SJSA1 (cell line): ENCODE measurements around the gene WWOX. TPM values are rescaled to one million over a fixed set of nuclear protein-coding genes. Genes with fewer than 3 reads are reported as not detected.
A peak's percentile ranks its signal among the peaks of the same experiment; 100 is the strongest.

Experiments used
- DNase-seq, 2 experiments: peaks; one replicate each; pipeline ENCODE4 v3.0.0-alpha.2; 2015 to 2020; ENCODE audit warnings: low spot score in 2 of 2, low read depth in 1 of 2
- H3K27ac ChIP-seq: fragments of 250-450 bp; sonication (Bioruptor Pico); 2 replicates; pipeline ENCODE4 v1.5.1; 2020; ENCODE audit warnings: mild to moderate bottlenecking, moderate library complexity
- H3K27me3 ChIP-seq: fragments of 250-450 bp; sonication (Bioruptor Pico); replicated peaks from 2 replicates; pipeline ENCODE4 v1.5.1; 2020; ENCODE audit warnings: mild to moderate bottlenecking, moderate library complexity
- H3K36me3 ChIP-seq: fragments of 250-450 bp; sonication (Bioruptor Pico); 2 replicates; pipeline ENCODE4 v1.5.1; 2020; ENCODE audit warnings: mild to moderate bottlenecking
- H3K4me1 ChIP-seq: fragments of 250-450 bp; sonication (Bioruptor Pico); replicated peaks from 2 replicates; pipeline ENCODE4 v1.6.1; 2021; ENCODE audit warnings: mild to moderate bottlenecking
- H3K4me3 ChIP-seq: fragments of 250-450 bp; sonication (Bioruptor Pico); 2 replicates; pipeline ENCODE4 v1.5.1; 2020; ENCODE audit warnings: mild to moderate bottlenecking
- H3K9me3 ChIP-seq: fragments of 250-450 bp; sonication (Bioruptor Pico); replicated peaks from 2 replicates; pipeline ENCODE4 v1.5.1; 2020; ENCODE audit warnings: mild to moderate bottlenecking
- total RNA-seq: library from RNA; depleted of rRNA; stranded (reverse); fragments of >200 nt; shearing (Covaris generic); gene quantifications from 2 replicates; pipeline ENCODE4 v1.2.3, GENCODE V29; 2014

The WWOX gene
- total RNA-seq, 1 experiment from 2014 or later: 13.4 TPM

- DNase-seq: peak; percentile 33 to 45
- Histone ChIP-seq H3K27me3 (no peaks in the 10 kb centered on the region), H3K4me1 (peaks cover 14% of the 10 kb centered on the region), H3K27ac (peak overlapping the region; percentile 32), H3K4me3 (no peak overlapping the region), H3K36me3 (no peaks in the 10 kb centered on the region), H3K9me3 (no peaks in the 10 kb centered on the region)
Observed at GRCh38 chr16:78399384-78399783, 299.9 kb downstream of the WWOX start.

GRCh38 chr16:78402833-78403232 is 303.4 kb downstream of the WWOX start:
- Histone ChIP-seq H3K36me3 (no peaks in the 10 kb centered on the region), H3K27me3 (no peaks in the 10 kb centered on the region), H3K27ac (no peak overlapping the region), H3K9me3 (no peaks in the 10 kb centered on the region), H3K4me1 (peaks cover 46% of the 10 kb centered on the region), H3K4me3 (no peak overlapping the region)
- no peak for DNase-seq

GRCh38 chr16:78405040-78405439 is 305.6 kb downstream of the WWOX start:
- H3K4me3 ChIP-seq: no peak overlapping the region
- no peaks in the 10 kb centered on the region for H3K27me3 ChIP-seq
- H3K9me3 ChIP-seq: peaks cover 6% of the 10 kb centered on the region; the same call in 1 of the 2 replicates
- no peaks in the 10 kb centered on the region for H3K36me3 ChIP-seq
- peak overlapping the region; percentile 98 for H3K27ac ChIP-seq
- H3K4me1 ChIP-seq: peaks cover 37% of the 10 kb centered on the region
- DNase-seq: no peak

- peaks cover 6% of the 10 kb centered on the region; the same call in 1 of the 2 replicates for H3K9me3 ChIP-seq
- DNase-seq: peak in 1 of 2 experiments; percentile 76
- H3K4me3 ChIP-seq: no peak overlapping the region
- H3K27me3 ChIP-seq: no peaks in the 10 kb centered on the region
- peak overlapping the region; percentile 98 for H3K27ac ChIP-seq
- H3K4me1 ChIP-seq: peaks cover 36% of the 10 kb centered on the region
- H3K36me3 ChIP-seq: no peaks in the 10 kb centered on the region
Observed at GRCh38 chr16:78405833-78406232, 306.4 kb downstream of the WWOX start.

- Histone ChIP-seq H3K36me3 (no peaks in the 10 kb centered on the region), H3K27ac (peak overlapping the region; percentile 98), H3K4me3 (no peak overlapping the region), H3K9me3 (peaks cover 8% of the 10 kb centered on the region; the same call in 1 of the 2 replicates), H3K4me1 (peaks cover 36% of the 10 kb centered on the region), H3K27me3 (no peaks in the 10 kb centered on the region)
- peak; percentile 63 to 87 for DNase-seq
Observed at GRCh38 chr16:78407191-78407590, 307.7 kb downstream of the WWOX start.

- Histone ChIP-seq H3K27ac (no peak overlapping the region), H3K9me3 (peaks cover 14% of the 10 kb centered on the region), H3K4me1 (no peaks in the 10 kb centered on the region), H3K27me3 (no peaks in the 10 kb centered on the region), H3K36me3 (no peaks in the 10 kb centered on the region), H3K4me3 (no peak overlapping the region)
- no peak for DNase-seq
Observed at GRCh38 chr16:78413651-78414050, 314.2 kb downstream of the WWOX start.

GRCh38 chr16:78415013-78415412 is 315.6 kb downstream of the WWOX start:
- Histone ChIP-seq H3K4me1 (no peaks in the 10 kb centered on the region), H3K9me3 (peaks cover 14% of the 10 kb centered on the region), H3K36me3 (no peaks in the 10 kb centered on the region), H3K4me3 (no peak overlapping the region), H3K27ac (no peak overlapping the region), H3K27me3 (no peaks in the 10 kb centered on the region)
- no peak for DNase-seq

- H3K9me3 ChIP-seq: peaks cover 14% of the 10 kb centered on the region
- no peaks in the 10 kb centered on the region for H3K4me1 ChIP-seq
- DNase-seq: no peak
- no peak overlapping the region for H3K4me3 ChIP-seq
- H3K27ac ChIP-seq: no peak overlapping the region
- H3K27me3 ChIP-seq: no peaks in the 10 kb centered on the region
- no peaks in the 10 kb centered on the region for H3K36me3 ChIP-seq
Observed at GRCh38 chr16:78415669-78416068, 316.2 kb downstream of the WWOX start.

GRCh38 chr16:78416400-78416799 is 316.9 kb downstream of the WWOX start:
- Histone ChIP-seq H3K4me3 (no peak overlapping the region), H3K27ac (no peak overlapping the region), H3K36me3 (no peaks in the 10 kb centered on the region), H3K4me1 (no peaks in the 10 kb centered on the region), H3K27me3 (no peaks in the 10 kb centered on the region), H3K9me3 (peaks cover 14% of the 10 kb centered on the region)
- no peak for DNase-seq

- DNase-seq: peak in 1 of 2 experiments; percentile 18
- Histone ChIP-seq H3K4me1 (no peaks in the 10 kb centered on the region), H3K4me3 (no peak overlapping the region), H3K27me3 (no peaks in the 10 kb centered on the region), H3K36me3 (no peaks in the 10 kb centered on the region), H3K9me3 (no peaks in the 10 kb centered on the region), H3K27ac (no peak overlapping the region)
Observed at GRCh38 chr16:78421181-78421708, 321.8 kb downstream of the WWOX start.

- H3K4me1 ChIP-seq: peaks cover 7% of the 10 kb centered on the region
- H3K4me3 ChIP-seq: no peak overlapping the region
- H3K27ac ChIP-seq: no peak overlapping the region
- no peaks in the 10 kb centered on the region for H3K27me3 ChIP-seq
- no peaks in the 10 kb centered on the region for H3K36me3 ChIP-seq
- no peak for DNase-seq
- H3K9me3 ChIP-seq: no peaks in the 10 kb centered on the region
Observed at GRCh38 chr16:78425281-78425680, 325.8 kb downstream of the WWOX start.

GRCh38 chr16:78425891-78426510 is 326.5 kb downstream of the WWOX start:
- H3K4me3 ChIP-seq: no peak overlapping the region
- H3K9me3 ChIP-seq: no peaks in the 10 kb centered on the region
- no peaks in the 10 kb centered on the region for H3K27me3 ChIP-seq
- no peak overlapping the region for H3K27ac ChIP-seq
- DNase-seq: no peak
- no peaks in the 10 kb centered on the region for H3K36me3 ChIP-seq
- H3K4me1 ChIP-seq: peaks cover 13% of the 10 kb centered on the region

GRCh38 chr16:78428193-78428592 is 328.7 kb downstream of the WWOX start:
- H3K4me3 ChIP-seq: no peak overlapping the region
- no peak overlapping the region for H3K27ac ChIP-seq
- DNase-seq: no peak
- no peaks in the 10 kb centered on the region for H3K36me3 ChIP-seq
- peaks cover 31% of the 10 kb centered on the region for H3K4me1 ChIP-seq
- H3K9me3 ChIP-seq: no peaks in the 10 kb centered on the region
- no peaks in the 10 kb centered on the region for H3K27me3 ChIP-seq

- H3K27ac ChIP-seq: peak overlapping the region; percentile 56
- H3K9me3 ChIP-seq: no peaks in the 10 kb centered on the region
- H3K4me3 ChIP-seq: no peak overlapping the region
- H3K4me1 ChIP-seq: peaks cover 33% of the 10 kb centered on the region
- no peak for DNase-seq
- H3K36me3 ChIP-seq: no peaks in the 10 kb centered on the region
- no peaks in the 10 kb centered on the region for H3K27me3 ChIP-seq
Observed at GRCh38 chr16:78430281-78430680, 330.8 kb downstream of the WWOX start.
